ENCODE data around the gene NYAP1. TPM values are rescaled to one million over a fixed set of nuclear protein-coding genes. Genes with fewer than 3 reads are reported as not detected.
"Not testable (repeated sequence)": the region's sequence is repeated elsewhere in the genome, so short reads cannot be mapped to it uniquely, and the experiment has no call there.

The NYAP1 gene
- total RNA-seq, 4 donors from 2014 or later, result 0.51 to 1.1 (median 0.67) TPM

- TF ChIP-seq EP300 (IDR thresholded peaks at IDR 0.05) (no peak), POLR2A (IDR thresholded peaks at IDR 0.05) (no peak), CTCF (IDR thresholded peaks at IDR 0.05) (no peak), POLR2AphosphoS5 (IDR thresholded peaks at IDR 0.05) (no peak)
- Histone ChIP-seq H3K4me1 (peaks cover 35% of the 10 kb centered on the region), H3K36me3 (no peaks in the 10 kb centered on the region), H3K9me3 (no peaks in the 10 kb centered on the region), H3K27me3 (no peaks in the 10 kb centered on the region), H3K27ac (peak overlapping the region; percentile 67), H3K4me3 (peak overlapping the region; percentile 76)
- under 1% methylated on average over 34 of the region's 44 CpGs for WGBS
- DNase-seq (ENCODE audit: low spot score in 2 of 2), result no peak
These were observed 55.8 kb downstream of the NYAP1 start for GRCh38 chr7:100539436-100540006.

- Histone ChIP-seq H3K36me3 (no peaks in the 10 kb centered on the region), H3K4me3 (peak overlapping the region; percentile 76), H3K9me3 (no peaks in the 10 kb centered on the region), H3K27me3 (no peaks in the 10 kb centered on the region), H3K4me1 (peaks cover 42% of the 10 kb centered on the region), H3K27ac (no peak overlapping the region)
- no peak for DNase-seq (ENCODE audit: low spot score in 2 of 2)
- WGBS, result 24% methylated on average over 6 of the region's 6 CpGs
- TF ChIP-seq CTCF (IDR thresholded peaks at IDR 0.05), result no peak
- no peak for TF ChIP-seq EP300 (IDR thresholded peaks at IDR 0.05)
- TF ChIP-seq POLR2A (IDR thresholded peaks at IDR 0.05), result no peak
- no peak for TF ChIP-seq POLR2AphosphoS5 (IDR thresholded peaks at IDR 0.05)
These were observed 56.5 kb downstream of the NYAP1 start for GRCh38 chr7:100540073-100540723.

GRCh38 chr7:100541309-100541708, 57.6 kb downstream of the NYAP1 start:
- not testable (repeated sequence) for H3K9me3 ChIP-seq; H3K4me3 ChIP-seq; H3K27me3 ChIP-seq; DNase-seq (ENCODE audit: low spot score in 2 of 2); H3K27ac ChIP-seq; H3K36me3 ChIP-seq
- WGBS, result 78% methylated on average over 7 of the region's 7 CpGs
- peaks cover 53% of the 10 kb centered on the region for H3K4me1 ChIP-seq

GRCh38 chr7:100543586-100543985, 59.9 kb downstream of the NYAP1 start:
- H3K36me3 ChIP-seq, result no peaks in the 10 kb centered on the region
- TF ChIP-seq CTCF (IDR thresholded peaks at IDR 0.05), result no peak
- no peak for TF ChIP-seq POLR2A (IDR thresholded peaks at IDR 0.05)
- no peak for TF ChIP-seq EP300 (IDR thresholded peaks at IDR 0.05)
- TF ChIP-seq POLR2AphosphoS5 (IDR thresholded peaks at IDR 0.05), result no peak
- no peaks in the 10 kb centered on the region for H3K27me3 ChIP-seq
- no peak overlapping the region for H3K4me3 ChIP-seq
- H3K9me3 ChIP-seq, result no peaks in the 10 kb centered on the region
- 42% methylated on average over 1 of the region's 1 CpG for WGBS
- H3K4me1 ChIP-seq, result peaks cover 70% of the 10 kb centered on the region
- no peak for DNase-seq (ENCODE audit: low spot score in 2 of 2)
- peak overlapping the region; percentile 88 for H3K27ac ChIP-seq

GRCh38 chr7:100544386-100544785, 60.7 kb downstream of the NYAP1 start:
- no peaks in the 10 kb centered on the region for H3K9me3 ChIP-seq
- TF ChIP-seq EP300 (IDR thresholded peaks at IDR 0.05) (no peak), CTCF (IDR thresholded peaks at IDR 0.05) (no peak), POLR2A (IDR thresholded peaks at IDR 0.05) (no peak), POLR2AphosphoS5 (IDR thresholded peaks at IDR 0.05) (no peak)
- DNase-seq (ENCODE audit: low spot score in 2 of 2), result no peak
- no peaks in the 10 kb centered on the region for H3K36me3 ChIP-seq
- H3K4me1 ChIP-seq, result peaks cover 69% of the 10 kb centered on the region
- H3K4me3 ChIP-seq, result no peak overlapping the region
- H3K27me3 ChIP-seq, result no peaks in the 10 kb centered on the region
- peak overlapping the region; percentile 88 for H3K27ac ChIP-seq
- WGBS, result 29% methylated on average over 5 of the region's 5 CpGs

Other genes with a start within 250 kb of the NYAP1 start
- not detected for gene SPDYE3, start 176.2 kb upstream of the NYAP1 start, total RNA-seq
- 100 to 1,000 TPM in 1 of 4 donors, 10 to 100 TPM in 3; 40.8 to 125 (median 63.1) TPM for gene PILRB, start 125.8 kb upstream of the NYAP1 start, total RNA-seq
- gene PILRA, start 110.4 kb upstream of the NYAP1 start, total RNA-seq, result 1 to 10 TPM; 1.3 to 8.5 (median 4.2) TPM
- gene ZCWPW1, start 55.2 kb upstream of the NYAP1 start, total RNA-seq, result 1 to 10 TPM; 2.2 to 9.4 (median 4.8) TPM
- 10 to 100 TPM; 38.5 to 50.4 (median 39.6) TPM for gene MEPCE, start 54.1 kb upstream of the NYAP1 start, total RNA-seq
- 10 to 100 TPM; 18.2 to 35.6 (median 27.0) TPM for gene PPP1R35, start 47.4 kb upstream of the NYAP1 start, total RNA-seq
- gene SPACDR, start 19.7 kb upstream of the NYAP1 start, total RNA-seq, result under 1 TPM in 1 of 4 donors, not detected in 3; 0.53 TPM
- 10 to 100 TPM; 52.7 to 67.2 (median 57.3) TPM for gene TSC22D4, start 4.7 kb upstream of the NYAP1 start, total RNA-seq
- gene AGFG2, start 55.3 kb downstream of the NYAP1 start, total RNA-seq, result 10 to 100 TPM; 46.6 to 63.4 (median 52.9) TPM
- 1 to 10 TPM in 2 of 4 donors, not detected in 2; 2.7 to 3.8 TPM for gene SAP25, start 90.0 kb downstream of the NYAP1 start, total RNA-seq
- 100 to 1,000 TPM in 1 of 4 donors, 10 to 100 TPM in 3; 37.6 to 101 (median 56.2) TPM for gene LRCH4, start 102.2 kb downstream of the NYAP1 start, total RNA-seq
- 1 to 10 TPM in 1 of 4 donors, under 1 TPM in 3; 0.47 to 2.4 (median 0.57) TPM for gene FBXO24, start 102.4 kb downstream of the NYAP1 start, total RNA-seq
- 10 to 100 TPM; 14.1 to 18.3 (median 15.6) TPM for gene PCOLCE, start 118.4 kb downstream of the NYAP1 start, total RNA-seq
- gene MOSPD3, start 128.6 kb downstream of the NYAP1 start, total RNA-seq, result 10 to 100 TPM; 18.0 to 35.5 (median 28.5) TPM
- 1 to 10 TPM in 3 of 4 donors, under 1 TPM in 1; 0.81 to 3.9 (median 1.3) TPM for gene TFR2, start 157.6 kb downstream of the NYAP1 start, total RNA-seq
- not detected for gene ACTL6B, start 172.5 kb downstream of the NYAP1 start, total RNA-seq
- gene GNB2, start 189.8 kb downstream of the NYAP1 start, total RNA-seq, result 100 to 1,000 TPM; 228 to 311 (median 300) TPM
- 10 to 100 TPM; 29.0 to 91.6 (median 40.7) TPM for gene GIGYF1, start 210.3 kb downstream of the NYAP1 start, total RNA-seq
- gene POP7, start 222.2 kb downstream of the NYAP1 start, total RNA-seq, result 10 to 100 TPM; 39.4 to 55.8 (median 47.6) TPM
- gene EPO, start 236.5 kb downstream of the NYAP1 start, total RNA-seq, result under 1 TPM in 1 of 4 donors, not detected in 3; 0.97 TPM
- gene ZAN, start 249.7 kb downstream of the NYAP1 start, total RNA-seq, result under 1 TPM; 0.08 to 0.42 (median 0.20) TPM